LNCAP (cell line): ENCODE measurements around the gene BNC2.

Experiments used
- TF ChIP-seq, protein P1 (sequence below): fragments of 450-650 bp; IDR thresholded peaks from 2 replicates; pipeline ENCODE4 v1.5.1; 2017; ENCODE audit warnings: mild to moderate bottlenecking

BNC2 gene

DNA sequence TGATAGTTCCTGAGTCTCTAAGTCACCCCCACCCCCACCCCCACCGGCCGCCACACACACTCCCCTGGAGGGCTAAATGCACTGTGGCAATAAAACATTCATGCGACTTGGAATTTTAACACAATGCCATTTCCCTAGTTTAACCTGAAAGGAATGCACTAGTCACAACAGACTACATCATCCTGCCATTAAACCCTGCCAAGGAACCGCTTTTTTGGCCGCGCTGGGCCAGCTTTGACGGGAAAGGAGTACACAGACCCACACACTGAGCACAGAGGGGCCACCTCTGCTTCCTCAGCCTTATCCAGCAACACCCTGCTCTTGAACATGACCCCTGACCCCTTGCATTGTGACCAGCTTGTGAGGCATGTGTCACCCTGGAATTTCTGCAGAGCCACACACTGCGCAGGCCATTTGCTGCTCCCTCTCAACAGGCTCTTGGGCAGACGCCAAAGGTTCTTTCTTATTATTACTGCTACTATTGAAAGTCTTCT lies 165.3 kb downstream of the BNC2 start:
- TF ChIP-seq, protein P1, sequence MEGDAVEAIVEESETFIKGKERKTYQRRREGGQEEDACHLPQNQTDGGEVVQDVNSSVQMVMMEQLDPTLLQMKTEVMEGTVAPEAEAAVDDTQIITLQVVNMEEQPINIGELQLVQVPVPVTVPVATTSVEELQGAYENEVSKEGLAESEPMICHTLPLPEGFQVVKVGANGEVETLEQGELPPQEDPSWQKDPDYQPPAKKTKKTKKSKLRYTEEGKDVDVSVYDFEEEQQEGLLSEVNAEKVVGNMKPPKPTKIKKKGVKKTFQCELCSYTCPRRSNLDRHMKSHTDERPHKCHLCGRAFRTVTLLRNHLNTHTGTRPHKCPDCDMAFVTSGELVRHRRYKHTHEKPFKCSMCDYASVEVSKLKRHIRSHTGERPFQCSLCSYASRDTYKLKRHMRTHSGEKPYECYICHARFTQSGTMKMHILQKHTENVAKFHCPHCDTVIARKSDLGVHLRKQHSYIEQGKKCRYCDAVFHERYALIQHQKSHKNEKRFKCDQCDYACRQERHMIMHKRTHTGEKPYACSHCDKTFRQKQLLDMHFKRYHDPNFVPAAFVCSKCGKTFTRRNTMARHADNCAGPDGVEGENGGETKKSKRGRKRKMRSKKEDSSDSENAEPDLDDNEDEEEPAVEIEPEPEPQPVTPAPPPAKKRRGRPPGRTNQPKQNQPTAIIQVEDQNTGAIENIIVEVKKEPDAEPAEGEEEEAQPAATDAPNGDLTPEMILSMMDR, result no peak

DNA sequence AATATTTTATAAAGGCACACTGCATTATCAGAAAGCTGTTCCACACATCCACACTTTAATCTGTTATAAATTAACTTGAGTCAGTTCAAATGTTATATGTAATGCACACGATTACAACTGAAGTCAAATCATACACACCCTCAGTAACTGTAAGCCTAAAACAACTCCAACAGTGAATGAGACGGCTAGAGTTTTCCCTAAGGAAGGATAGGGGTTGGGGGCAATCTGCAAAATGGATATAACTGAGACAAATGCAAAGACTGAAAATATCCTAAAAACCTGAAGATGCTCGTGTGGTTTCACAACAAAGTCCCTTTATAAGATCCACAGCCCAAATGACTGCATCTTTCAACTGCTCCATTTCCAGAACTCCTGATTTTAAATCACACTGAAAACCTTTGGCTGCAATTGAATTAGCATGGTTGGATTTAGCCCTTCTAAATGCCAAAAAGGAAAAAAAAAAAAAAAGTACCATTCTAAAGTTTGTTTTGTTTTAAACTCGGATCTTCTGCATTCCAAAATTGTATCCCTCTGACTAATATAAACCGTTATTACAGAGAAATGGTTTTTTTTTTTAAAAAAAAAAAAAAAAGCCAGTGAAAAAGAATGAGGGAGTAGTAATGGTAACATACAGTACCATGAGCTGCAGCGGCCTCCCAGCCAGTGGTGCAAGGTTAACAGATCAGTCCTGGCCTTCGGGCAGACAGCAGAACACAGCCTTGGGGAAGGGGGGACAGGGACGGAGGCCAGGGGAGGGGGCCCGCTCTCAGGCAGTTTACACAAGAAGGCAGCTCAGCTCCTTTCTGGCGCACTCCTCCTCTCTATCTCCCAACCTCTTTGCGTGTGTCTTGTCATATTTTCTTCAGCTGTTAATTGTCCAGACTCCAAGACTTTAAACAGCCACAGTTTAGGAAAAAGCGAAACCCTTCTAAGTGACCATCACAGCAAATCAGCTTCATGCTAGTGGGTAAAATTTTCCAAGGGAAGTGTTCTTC lies 166.1 kb downstream of the BNC2 start:
- TF ChIP-seq, protein P1, result no peak

GRCh38 chr9:16701347-16701746 lies 169.1 kb downstream of the BNC2 start:
- TF ChIP-seq, protein P1, result no peak

DNA sequence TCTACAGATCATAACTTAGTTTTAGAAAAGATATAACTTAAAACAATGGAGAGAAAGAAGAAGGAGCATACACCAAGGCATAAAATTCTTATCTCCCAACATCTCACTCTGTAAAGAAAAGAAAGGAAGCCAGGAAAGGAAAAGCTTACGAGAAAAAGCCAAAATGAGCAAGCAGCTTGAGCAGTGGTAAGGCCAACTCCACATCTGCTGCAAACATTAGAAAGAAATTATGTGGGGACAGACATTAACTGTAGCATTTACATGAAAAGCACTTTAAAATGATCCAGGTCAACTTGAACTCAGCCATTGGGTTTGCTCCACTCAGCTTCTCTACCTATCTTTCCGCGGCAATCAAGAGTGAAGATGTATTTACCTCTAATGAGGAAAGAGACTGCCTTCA lies 176.9 kb downstream of the BNC2 start:
- TF ChIP-seq, protein P1, result no peak

GRCh38 chr9:16690628-16691027 lies 179.8 kb downstream of the BNC2 start:
- TF ChIP-seq, protein P1, result no peak

- TF ChIP-seq, protein P1, result no peak
These were observed 180.3 kb downstream of the BNC2 start for GRCh38 chr9:16690205-16690604.

GRCh38 chr9:16689351-16689938 lies 181.0 kb downstream of the BNC2 start:
- TF ChIP-seq, protein P1, result no peak
